ENCODE measurements around the gene SEPTIN7. TPM values are rescaled to one million over a fixed set of nuclear protein-coding genes. Genes with fewer than 3 reads are reported as not detected.

Gene SEPTIN7
- total RNA-seq, 1 experiment from 2014 or later, result 121 TPM

DNA sequence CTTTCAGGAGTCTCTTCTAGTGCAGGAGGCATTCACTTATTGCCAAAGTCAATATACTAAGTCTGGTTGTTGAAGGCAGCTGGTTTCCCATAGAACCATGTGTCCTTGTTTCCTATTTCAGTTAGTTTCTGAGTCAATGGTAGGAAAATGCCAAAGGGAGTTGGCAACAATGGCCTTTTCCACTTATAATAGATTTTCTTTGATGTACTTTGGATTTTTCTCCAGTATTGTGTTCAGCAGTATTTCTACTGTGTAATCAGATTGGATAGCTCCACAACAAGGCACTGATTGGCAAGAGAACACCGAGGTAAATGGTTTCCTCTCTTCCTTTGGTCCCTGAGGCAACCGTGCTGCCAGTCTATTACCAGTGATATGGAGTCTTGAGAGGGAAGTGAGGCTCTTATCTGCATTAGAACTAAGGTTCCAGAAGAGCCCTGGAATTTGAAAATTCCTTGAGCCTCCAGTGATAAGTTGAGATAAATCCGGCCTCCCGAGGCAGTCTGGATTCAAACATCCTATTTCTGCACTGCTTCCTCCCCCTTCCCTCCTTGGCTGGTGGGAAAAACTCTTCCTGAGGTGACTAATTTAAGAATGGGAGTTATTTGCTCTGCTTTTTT is 7.9 kb upstream of the SEPTIN7 start:
- intact Hi-C loops (cut with micrococcal nuclease), result no loop called here
- H3K4me3 ChIP-seq (ENCODE audit: low read length), result no peak overlapping the region
- ChIA-PET POLR2A (ENCODE audit: unreplicated experiment) (no interaction called here), CTCF (no interaction called here)
- no peaks in the 10 kb centered on the region for H3K9me3 ChIP-seq (ENCODE audit: low read length)
- H2AFZ ChIP-seq (ENCODE audit: low read length), result no peak overlapping the region
- no peak overlapping the region for H3K9ac ChIP-seq (ENCODE audit: low read length)
- TF ChIP-seq CTCF (conservative IDR thresholded peaks at IDR 0.05; ENCODE audit: low read depth, low read length), result no peak
- no peak for TF ChIP-seq EZH2 (IDR thresholded peaks at IDR 0.05; ENCODE audit: low read length, unreplicated experiment)
- no peak for TF ChIP-seq EZH2phosphoT487 (IDR thresholded peaks at IDR 0.05; ENCODE audit: borderline replicate concordance, low read length)
- H3K27me3 ChIP-seq (ENCODE audit: low read length), result no peaks in the 10 kb centered on the region
- no peak overlapping the region for H3K4me2 ChIP-seq (ENCODE audit: low read length)
- BruUV-seq (replicated peaks), result no TSS peak
- H3K27ac ChIP-seq (ENCODE audit: low read length), result no peak overlapping the region
- H3K79me2 ChIP-seq (ENCODE audit: low read length), result no peaks in the 10 kb centered on the region
- DNase-seq (no peak), ATAC-seq (no peak)
- H3K36me3 ChIP-seq (ENCODE audit: low read depth, low read length), result no peaks in the 10 kb centered on the region
- H3F3A ChIP-seq (ENCODE audit: low read length, unreplicated experiment), result no peaks in the 10 kb centered on the region
- H4K20me1 ChIP-seq (ENCODE audit: low read length), result no peaks in the 10 kb centered on the region
- no peaks in the 10 kb centered on the region for H3K4me1 ChIP-seq (ENCODE audit: insufficient read depth, low read length)
- no peaks in the 10 kb centered on the region for H3K9me2 ChIP-seq (replicated peaks; ENCODE audit: low read length)

- ChIA-PET POLR2A (ENCODE audit: unreplicated experiment) (no interaction called here), CTCF (no interaction called here)
- no peak overlapping the region for H3K27ac ChIP-seq (ENCODE audit: low read length)
- H3K4me2 ChIP-seq (ENCODE audit: low read length), result no peak overlapping the region
- H3K4me1 ChIP-seq (ENCODE audit: insufficient read depth, low read length), result peaks cover 6% of the 10 kb centered on the region; the same call in 1 of the 2 replicates
- ATAC-seq (no peak), DNase-seq (no peak)
- no peak for TF ChIP-seq EZH2 (IDR thresholded peaks at IDR 0.05; ENCODE audit: low read length, unreplicated experiment)
- no peak for TF ChIP-seq EZH2phosphoT487 (IDR thresholded peaks at IDR 0.05; ENCODE audit: borderline replicate concordance, low read length)
- no peak for TF ChIP-seq CTCF (conservative IDR thresholded peaks at IDR 0.05; ENCODE audit: low read depth, low read length)
- no peaks in the 10 kb centered on the region for H3F3A ChIP-seq (ENCODE audit: low read length, unreplicated experiment)
- H3K79me2 ChIP-seq (ENCODE audit: low read length), result peaks cover 18% of the 10 kb centered on the region
- H3K27me3 ChIP-seq (ENCODE audit: low read length), result no peaks in the 10 kb centered on the region
- no peaks in the 10 kb centered on the region for H3K9me3 ChIP-seq (ENCODE audit: low read length)
- no TSS peak for BruUV-seq (replicated peaks)
- intact Hi-C loops (cut with micrococcal nuclease), result no loop called here
- no peaks in the 10 kb centered on the region for H3K9me2 ChIP-seq (replicated peaks; ENCODE audit: low read length)
- H3K4me3 ChIP-seq (ENCODE audit: low read length), result no peak overlapping the region
- no peak overlapping the region for H2AFZ ChIP-seq (ENCODE audit: low read length)
- no peak overlapping the region for H3K9ac ChIP-seq (ENCODE audit: low read length)
- H4K20me1 ChIP-seq (ENCODE audit: low read length), result peaks cover 3% of the 10 kb centered on the region; the same call in 1 of the 2 replicates
- no peaks in the 10 kb centered on the region for H3K36me3 ChIP-seq (ENCODE audit: low read depth, low read length)
Measured at GRCh38 chr7:35797311-35797710, 3.5 kb upstream of the SEPTIN7 start.

All from PC-3 (cell line).